ENCODE results near the gene CHMP2B. TPM values are rescaled to one million over a fixed set of nuclear protein-coding genes. Genes with fewer than 3 reads are reported as not detected.

Gene CHMP2B
- total and polyA plus RNA-seq, 2 of the 4 experiments (the other 2 are of a cell fraction) = 6.8 to 14.0 TPM

DNA sequence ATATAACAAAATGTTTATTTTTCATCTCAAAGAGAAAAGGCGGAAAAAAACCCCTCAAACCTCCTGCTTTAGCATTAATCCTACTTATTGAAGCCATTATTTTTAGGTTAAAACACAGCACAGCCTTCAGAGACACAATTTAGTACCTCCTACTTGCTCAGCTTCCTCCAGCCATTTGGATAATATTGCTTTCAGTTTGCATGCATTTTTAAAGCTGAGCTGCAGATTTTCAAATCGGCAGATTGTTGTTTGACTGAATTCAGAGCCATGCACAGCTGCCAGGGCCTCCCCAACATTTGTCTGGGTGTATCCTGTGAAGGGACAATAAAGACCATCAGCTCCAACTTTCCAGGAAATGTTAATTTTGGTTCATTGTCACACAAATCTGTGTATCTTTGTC, 34.8 kb downstream of the CHMP2B start:
- Histone ChIP-seq H3K27ac (ENCODE audit: insufficient read depth, low read length) (no peak overlapping the region), H2AK9ac (replicated peaks; ENCODE audit: low read depth, low read length, poor library complexity) (no peak overlapping the region), H3K36me3 (ENCODE audit: control insufficient read depth, insufficient read depth, low read length) (no peaks in the 10 kb centered on the region), H3K56ac (ENCODE audit: extremely low read depth, insufficient read depth, low read length) (no peak overlapping the region), H3K4ac (ENCODE audit: low read depth, low read length) (no peak overlapping the region), H3K27me3 (ENCODE audit: control insufficient read depth, insufficient read depth, low read length) (no peaks in the 10 kb centered on the region), H3K14ac (replicated peaks; ENCODE audit: low read depth, low read length) (no peak overlapping the region), H3K4me1 (ENCODE audit: control insufficient read depth, insufficient read depth, low read length) (no peaks in the 10 kb centered on the region), H3K79me1 (ENCODE audit: low read depth in 1 of 2, low read length in 2 of 2) (no peaks in the 10 kb centered on the region), H4K20me1 (ENCODE audit: insufficient read depth, low read length) (no peaks in the 10 kb centered on the region), H2BK15ac (ENCODE audit: low read depth, low read length) (no peak overlapping the region), H2AFZ (replicated peaks; ENCODE audit: low read length, poor library complexity) (no peak overlapping the region), H3K9me3 (ENCODE audit: control insufficient read depth, insufficient read depth, low read length) (no peaks in the 10 kb centered on the region), H2BK120ac (ENCODE audit: low read depth, low read length) (no peak overlapping the region), H3K23ac (ENCODE audit: low read depth, low read length) (no peak overlapping the region), H2AK5ac (ENCODE audit: low read depth, low read length) (no peak overlapping the region), H2BK5ac (ENCODE audit: low read depth, low read length, poor library complexity, severe bottlenecking) (no peak overlapping the region), H3K9ac (ENCODE audit: low read depth, low read length) (no peak overlapping the region), H4K5ac (ENCODE audit: low read depth, low read length) (no peak overlapping the region), H3K4me2 (ENCODE audit: low read depth, low read length) (no peak overlapping the region), H3K18ac (ENCODE audit: low read depth, low read length) (no peak overlapping the region), H3K9me1 (ENCODE audit: insufficient read depth, low read length) (no peaks in the 10 kb centered on the region), H4K91ac (ENCODE audit: insufficient read depth, low read depth, low read length) (no peak overlapping the region), H4K8ac (ENCODE audit: low read depth in 2 of 2, low read length in 2 of 2) (no peak overlapping the region), H3K4me3 (ENCODE audit: insufficient read depth, low read depth, low read length) (no peak overlapping the region), H2BK20ac (ENCODE audit: low read depth, low read length) (no peak overlapping the region)
- in situ Hi-C loops (cut with MboI; ENCODE audit: low sequenced_read_pairs) (no loop called here), dilution Hi-C loops (cut with HindIII; ENCODE audit: low sequenced_read_pairs, unreplicated experiment) (no loop called here), intact Hi-C loops (cut with micrococcal nuclease) (loop anchor here (10.0 kb wide), 1 partner anchor 487 kb away; no protein-coding TSS in a partner anchor)
- BruUV-seq (replicated peaks) = no TSS peak
- POLR2A ChIA-PET (ENCODE audit: unreplicated experiment) = no interaction called here
- DNase-seq = no peak
- TF ChIP-seq MAZ (IDR thresholded peaks at IDR 0.05; ENCODE audit: borderline replicate concordance, low read depth, low read length) = no peak
- TF ChIP-seq POLR2A (IDR thresholded peaks at IDR 0.05; ENCODE audit: low read depth, low read length) = no peak
- no peak for TF ChIP-seq MXI1 (IDR thresholded peaks at IDR 0.05; ENCODE audit: borderline replicate concordance, low read depth, low read length)
- TF ChIP-seq, protein P1, sequence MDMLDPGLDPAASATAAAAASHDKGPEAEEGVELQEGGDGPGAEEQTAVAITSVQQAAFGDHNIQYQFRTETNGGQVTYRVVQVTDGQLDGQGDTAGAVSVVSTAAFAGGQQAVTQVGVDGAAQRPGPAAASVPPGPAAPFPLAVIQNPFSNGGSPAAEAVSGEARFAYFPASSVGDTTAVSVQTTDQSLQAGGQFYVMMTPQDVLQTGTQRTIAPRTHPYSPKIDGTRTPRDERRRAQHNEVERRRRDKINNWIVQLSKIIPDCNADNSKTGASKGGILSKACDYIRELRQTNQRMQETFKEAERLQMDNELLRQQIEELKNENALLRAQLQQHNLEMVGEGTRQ (IDR thresholded peaks at IDR 0.05; ENCODE audit: low read depth, low read length) = no peak
- TF ChIP-seq MAFK (IDR thresholded peaks at IDR 0.05; ENCODE audit: low read depth, low read length) = no peak
- no peak for TF ChIP-seq CEBPB (IDR thresholded peaks at IDR 0.05; ENCODE audit: low read depth, low read length)
- TF ChIP-seq BHLHE40 (IDR thresholded peaks at IDR 0.05; ENCODE audit: low read depth, low read length) = no peak
- TF ChIP-seq NFE2L2 (IDR thresholded peaks at IDR 0.05; ENCODE audit: low read depth, low read length) = no peak
- TF ChIP-seq RCOR1 (IDR thresholded peaks at IDR 0.05; ENCODE audit: insufficient replicate concordance, low read length) = no peak
- TF ChIP-seq, protein P2, sequence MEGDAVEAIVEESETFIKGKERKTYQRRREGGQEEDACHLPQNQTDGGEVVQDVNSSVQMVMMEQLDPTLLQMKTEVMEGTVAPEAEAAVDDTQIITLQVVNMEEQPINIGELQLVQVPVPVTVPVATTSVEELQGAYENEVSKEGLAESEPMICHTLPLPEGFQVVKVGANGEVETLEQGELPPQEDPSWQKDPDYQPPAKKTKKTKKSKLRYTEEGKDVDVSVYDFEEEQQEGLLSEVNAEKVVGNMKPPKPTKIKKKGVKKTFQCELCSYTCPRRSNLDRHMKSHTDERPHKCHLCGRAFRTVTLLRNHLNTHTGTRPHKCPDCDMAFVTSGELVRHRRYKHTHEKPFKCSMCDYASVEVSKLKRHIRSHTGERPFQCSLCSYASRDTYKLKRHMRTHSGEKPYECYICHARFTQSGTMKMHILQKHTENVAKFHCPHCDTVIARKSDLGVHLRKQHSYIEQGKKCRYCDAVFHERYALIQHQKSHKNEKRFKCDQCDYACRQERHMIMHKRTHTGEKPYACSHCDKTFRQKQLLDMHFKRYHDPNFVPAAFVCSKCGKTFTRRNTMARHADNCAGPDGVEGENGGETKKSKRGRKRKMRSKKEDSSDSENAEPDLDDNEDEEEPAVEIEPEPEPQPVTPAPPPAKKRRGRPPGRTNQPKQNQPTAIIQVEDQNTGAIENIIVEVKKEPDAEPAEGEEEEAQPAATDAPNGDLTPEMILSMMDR (conservative IDR thresholded peaks at IDR 0.05; ENCODE audit: low read depth, low read length) = no peak
- no peak for TF ChIP-seq SMC3 (IDR thresholded peaks at IDR 0.05; ENCODE audit: low read depth, low read length)
- TF ChIP-seq RAD21 (IDR thresholded peaks at IDR 0.05; ENCODE audit: low read length) = no peak
- TF ChIP-seq, protein P3, sequence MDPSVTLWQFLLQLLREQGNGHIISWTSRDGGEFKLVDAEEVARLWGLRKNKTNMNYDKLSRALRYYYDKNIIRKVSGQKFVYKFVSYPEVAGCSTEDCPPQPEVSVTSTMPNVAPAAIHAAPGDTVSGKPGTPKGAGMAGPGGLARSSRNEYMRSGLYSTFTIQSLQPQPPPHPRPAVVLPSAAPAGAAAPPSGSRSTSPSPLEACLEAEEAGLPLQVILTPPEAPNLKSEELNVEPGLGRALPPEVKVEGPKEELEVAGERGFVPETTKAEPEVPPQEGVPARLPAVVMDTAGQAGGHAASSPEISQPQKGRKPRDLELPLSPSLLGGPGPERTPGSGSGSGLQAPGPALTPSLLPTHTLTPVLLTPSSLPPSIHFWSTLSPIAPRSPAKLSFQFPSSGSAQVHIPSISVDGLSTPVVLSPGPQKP (IDR thresholded peaks at IDR 0.05; ENCODE audit: borderline replicate concordance, low read depth, low read length) = no peak
- ATAC-seq (ENCODE audit: low read depth) = no peak
- WGBS, 2 experiments (ENCODE audit: extremely low coverage in 2 of 2, insufficient read length in 1 of 2) = no CpG with 5 or more reads among the region's 2 CpGs
- CTCF ChIA-PET = interaction anchor here (0.6 kb wide), 1 partner anchor 674 kb away, joined by 3 read pairs; no protein-coding TSS in a partner anchor
